ENCODE data around the gene TMEM86A. TPM values are rescaled to one million over a fixed set of nuclear protein-coding genes. Genes with fewer than 3 reads are reported as not detected.

The TMEM86A gene
- total RNA-seq, 1 donor from 2014 or later: 0.53 TPM

DNA sequence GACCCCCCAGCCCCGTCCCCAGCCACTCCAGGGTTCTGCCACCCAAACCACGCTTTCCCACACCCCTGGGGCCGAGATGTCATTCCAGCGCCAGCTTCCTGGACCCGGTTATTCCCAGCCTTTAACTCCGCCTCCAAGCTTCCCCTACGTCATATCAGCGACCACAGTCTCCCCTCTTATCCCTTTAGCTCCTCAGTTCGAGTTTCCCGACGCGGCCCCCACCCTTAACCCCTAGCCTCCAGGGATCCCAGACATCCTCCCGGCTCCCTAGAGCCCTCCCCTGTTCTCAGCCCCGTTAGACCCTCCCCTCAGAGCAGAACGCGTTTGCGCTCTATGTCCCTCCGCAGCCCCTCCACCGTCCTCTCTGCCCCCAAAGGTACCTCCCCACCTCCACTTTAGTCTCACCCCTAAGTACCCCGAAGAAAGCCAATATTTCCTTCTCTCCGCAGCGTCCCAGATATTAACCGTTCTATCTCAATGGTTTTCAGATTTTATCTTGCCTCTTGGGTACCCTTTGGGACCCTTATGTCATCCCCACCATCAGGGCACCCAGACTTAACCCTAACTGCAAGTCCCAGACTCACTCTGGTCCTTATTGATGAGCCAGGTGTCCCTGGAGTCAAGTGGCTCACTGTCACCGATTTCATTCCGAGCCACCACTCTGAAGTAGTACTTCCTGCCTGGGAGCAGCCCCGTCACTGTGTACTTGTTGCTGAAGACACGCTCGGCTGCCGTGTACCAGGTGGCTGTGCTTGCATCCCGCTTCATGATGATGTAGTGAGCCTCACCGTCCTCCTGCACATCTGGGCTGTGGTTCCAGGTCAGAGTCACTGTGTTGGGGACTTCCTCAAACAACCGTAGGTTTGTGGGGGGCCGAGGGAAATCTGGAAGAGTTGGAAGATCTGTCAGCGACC, 8.0 kb downstream of the TMEM86A start:
- FAIRE-seq (peak; percentile 7), DNase-seq (ENCODE audit: low read depth) (peak; percentile 57)
- H3K4me3 ChIP-seq (ENCODE audit: low read depth, low read length): peak overlapping the region; percentile 52
- no peak for TF ChIP-seq CTCF (IDR thresholded peaks at IDR 0.05; ENCODE audit: insufficient read depth, low read length, severe bottlenecking)
- peaks cover 2% of the 10 kb centered on the region for H3K27me3 ChIP-seq (ENCODE audit: control insufficient read depth, insufficient read depth, low read length)
- H3K36me3 ChIP-seq (ENCODE audit: control insufficient read depth, insufficient read depth, low read length): no peaks in the 10 kb centered on the region

DNA sequence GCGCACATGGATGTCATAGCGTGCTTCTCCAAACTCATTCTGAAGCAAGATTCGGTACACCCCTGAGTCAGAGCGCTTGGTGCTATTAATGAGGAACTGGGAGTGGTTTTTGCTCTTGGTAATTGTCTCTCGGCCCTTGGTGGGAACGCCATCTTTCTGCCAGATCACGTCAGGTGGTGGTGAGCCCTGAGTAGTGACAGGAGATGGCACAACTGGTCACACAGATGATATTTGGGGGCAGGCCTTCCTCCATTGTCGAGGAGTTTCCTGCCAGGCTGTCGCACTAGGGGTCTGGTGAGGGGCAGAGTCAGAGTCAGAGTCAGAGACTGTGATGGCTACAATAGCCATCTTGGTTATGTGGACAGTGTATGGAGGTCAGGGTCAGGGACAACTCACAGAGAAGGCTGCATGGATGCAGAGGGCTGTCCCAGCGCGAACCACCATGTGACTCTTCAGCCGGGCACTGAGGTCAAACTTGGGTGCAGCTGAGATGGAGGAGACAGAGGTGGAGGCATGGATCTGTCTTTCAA, 9.3 kb downstream of the TMEM86A start:
- H3K4me3 ChIP-seq (ENCODE audit: low read depth, low read length): no peak overlapping the region
- peaks cover 2% of the 10 kb centered on the region for H3K27me3 ChIP-seq (ENCODE audit: control insufficient read depth, insufficient read depth, low read length)
- FAIRE-seq (no peak), DNase-seq (ENCODE audit: low read depth) (no peak)
- TF ChIP-seq CTCF (IDR thresholded peaks at IDR 0.05; ENCODE audit: insufficient read depth, low read length, severe bottlenecking): no peak
- no peaks in the 10 kb centered on the region for H3K36me3 ChIP-seq (ENCODE audit: control insufficient read depth, insufficient read depth, low read length)

DNA sequence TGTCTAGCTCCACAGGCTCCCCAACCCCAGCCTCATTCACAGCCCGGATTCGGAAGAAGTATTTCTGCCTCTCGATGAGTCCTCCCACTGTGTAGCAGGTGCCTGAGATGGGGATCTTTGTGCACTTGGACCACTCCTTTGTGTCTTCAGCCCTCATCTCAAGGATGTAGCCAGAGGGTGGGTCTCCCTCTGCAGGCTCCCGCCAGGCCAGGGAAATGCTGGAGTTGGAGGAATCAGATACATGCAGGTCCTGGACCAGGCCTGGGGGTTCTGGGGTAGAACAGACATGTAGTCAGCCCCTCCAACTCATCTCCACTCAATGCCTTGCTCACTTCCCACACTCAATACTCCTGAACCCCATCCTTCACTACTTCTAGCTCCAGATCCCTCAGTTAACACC, 10.8 kb downstream of the TMEM86A start:
- no peak for FAIRE-seq
- Histone ChIP-seq H3K36me3 (ENCODE audit: control insufficient read depth, insufficient read depth, low read length) (no peaks in the 10 kb centered on the region), H3K27me3 (ENCODE audit: control insufficient read depth, insufficient read depth, low read length) (peaks cover 2% of the 10 kb centered on the region), H3K4me3 (ENCODE audit: low read depth, low read length) (no peak overlapping the region)
- no peak for DNase-seq (ENCODE audit: low read depth)
- no peak for TF ChIP-seq CTCF (IDR thresholded peaks at IDR 0.05; ENCODE audit: insufficient read depth, low read length, severe bottlenecking)

DNA sequence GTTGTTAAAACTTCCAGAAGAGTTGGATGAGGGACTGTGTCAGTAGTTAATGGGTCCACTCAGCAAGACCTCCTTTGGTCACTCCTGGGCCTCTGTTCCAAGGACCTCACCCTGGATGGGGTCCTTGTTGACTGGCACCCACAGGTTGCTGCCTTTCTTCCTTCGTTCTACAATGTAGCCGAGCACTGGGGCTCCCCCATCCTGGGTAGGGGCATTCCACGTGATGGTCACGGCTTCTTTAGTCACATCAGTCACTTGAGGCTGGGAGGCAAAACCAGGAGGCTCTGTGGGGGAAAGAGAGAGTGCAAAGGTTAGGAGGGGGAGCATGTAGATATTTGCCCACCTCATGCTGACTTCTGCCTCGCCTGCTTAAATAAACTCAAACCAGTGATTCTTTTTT, 12.0 kb downstream of the TMEM86A start:
- TF ChIP-seq CTCF (IDR thresholded peaks at IDR 0.05; ENCODE audit: insufficient read depth, low read length, severe bottlenecking): no peak
- DNase-seq (ENCODE audit: low read depth) (no peak), FAIRE-seq (peak; percentile 43)
- Histone ChIP-seq H3K27me3 (ENCODE audit: control insufficient read depth, insufficient read depth, low read length) (peaks cover 2% of the 10 kb centered on the region), H3K36me3 (ENCODE audit: control insufficient read depth, insufficient read depth, low read length) (no peaks in the 10 kb centered on the region), H3K4me3 (ENCODE audit: low read depth, low read length) (no peak overlapping the region)

- FAIRE-seq (no peak), DNase-seq (ENCODE audit: low read depth) (no peak)
- Histone ChIP-seq H3K36me3 (ENCODE audit: control insufficient read depth, insufficient read depth, low read length) (no peaks in the 10 kb centered on the region), H3K27me3 (ENCODE audit: control insufficient read depth, insufficient read depth, low read length) (no peaks in the 10 kb centered on the region), H3K4me3 (ENCODE audit: low read depth, low read length) (no peak overlapping the region)
- no peak for TF ChIP-seq CTCF (IDR thresholded peaks at IDR 0.05; ENCODE audit: insufficient read depth, low read length, severe bottlenecking)
Observed at GRCh38 chr11:18713646-18714442, 15.3 kb downstream of the TMEM86A start.
